ENCODE data around the gene GPR137. TPM values are rescaled to one million over a fixed set of nuclear protein-coding genes. Genes with fewer than 3 reads are reported as not detected.
"Not testable (repeated sequence)": the region's sequence is repeated elsewhere in the genome, so short reads cannot be mapped to it uniquely, and the experiment has no call there.

GPR137 gene
- total RNA-seq, 1 donor from 2014 or later, result 13.3 TPM

DNA sequence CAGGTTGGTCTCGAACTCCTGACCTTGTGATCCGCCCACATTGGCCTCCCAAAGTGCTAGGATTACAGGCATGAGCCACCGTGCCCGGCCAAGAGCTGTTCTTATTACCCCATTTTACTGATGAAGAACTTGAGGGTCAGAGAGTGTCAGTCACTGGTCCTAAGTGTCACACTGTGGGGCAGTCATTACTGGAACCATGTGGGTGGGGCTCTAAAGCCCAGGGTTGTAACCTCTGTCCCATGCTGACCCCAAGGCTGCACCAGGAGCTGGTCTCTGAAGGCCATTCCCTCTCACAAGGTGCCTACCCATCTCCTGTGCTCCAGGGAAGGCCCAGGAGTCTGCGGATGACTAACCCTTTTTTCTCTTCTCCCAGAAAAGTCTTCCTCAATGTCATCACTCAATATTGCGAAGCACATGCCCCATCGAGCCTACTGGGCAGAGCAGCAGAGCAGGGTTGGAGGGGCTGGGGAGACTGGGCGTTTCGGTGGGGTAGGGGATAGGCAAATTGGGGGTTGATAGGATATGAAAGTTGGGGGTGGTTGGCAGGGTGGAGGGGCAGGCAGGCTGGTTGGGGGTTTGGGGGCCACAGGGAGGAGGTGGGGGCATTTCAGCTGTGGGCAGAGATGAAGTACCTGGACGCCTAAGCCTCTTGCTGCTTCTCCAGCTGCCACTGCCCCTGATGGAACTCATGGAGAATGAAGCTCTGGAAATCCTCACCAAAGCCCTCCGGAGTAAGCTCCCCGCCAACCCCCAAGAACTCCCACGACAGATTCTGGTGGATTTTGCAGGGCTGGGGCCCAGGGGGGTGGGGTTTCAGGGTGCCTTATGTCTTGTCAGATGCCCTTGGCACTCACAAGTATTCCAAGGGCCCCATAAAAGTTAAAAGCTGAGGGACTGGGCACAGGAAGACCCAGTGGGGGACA, 17.7 kb downstream of the GPR137 start:
- no peak for DNase-seq

DNA sequence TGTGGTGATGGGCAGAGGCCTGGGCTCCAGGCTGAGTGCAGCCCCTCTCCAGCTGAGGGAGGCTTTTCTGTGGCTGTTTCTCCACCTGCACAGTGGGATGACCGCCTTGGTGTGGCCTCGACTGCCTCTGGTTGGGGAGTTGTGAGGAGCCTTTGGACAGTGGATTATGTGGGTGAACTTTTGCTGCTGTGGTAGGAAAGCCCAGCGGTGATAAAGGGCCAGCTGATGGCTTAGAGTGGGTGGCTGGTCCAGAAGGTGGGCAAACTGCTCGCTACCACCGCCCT, 18.3 kb downstream of the GPR137 start:
- DNase-seq, result no peak

DNA sequence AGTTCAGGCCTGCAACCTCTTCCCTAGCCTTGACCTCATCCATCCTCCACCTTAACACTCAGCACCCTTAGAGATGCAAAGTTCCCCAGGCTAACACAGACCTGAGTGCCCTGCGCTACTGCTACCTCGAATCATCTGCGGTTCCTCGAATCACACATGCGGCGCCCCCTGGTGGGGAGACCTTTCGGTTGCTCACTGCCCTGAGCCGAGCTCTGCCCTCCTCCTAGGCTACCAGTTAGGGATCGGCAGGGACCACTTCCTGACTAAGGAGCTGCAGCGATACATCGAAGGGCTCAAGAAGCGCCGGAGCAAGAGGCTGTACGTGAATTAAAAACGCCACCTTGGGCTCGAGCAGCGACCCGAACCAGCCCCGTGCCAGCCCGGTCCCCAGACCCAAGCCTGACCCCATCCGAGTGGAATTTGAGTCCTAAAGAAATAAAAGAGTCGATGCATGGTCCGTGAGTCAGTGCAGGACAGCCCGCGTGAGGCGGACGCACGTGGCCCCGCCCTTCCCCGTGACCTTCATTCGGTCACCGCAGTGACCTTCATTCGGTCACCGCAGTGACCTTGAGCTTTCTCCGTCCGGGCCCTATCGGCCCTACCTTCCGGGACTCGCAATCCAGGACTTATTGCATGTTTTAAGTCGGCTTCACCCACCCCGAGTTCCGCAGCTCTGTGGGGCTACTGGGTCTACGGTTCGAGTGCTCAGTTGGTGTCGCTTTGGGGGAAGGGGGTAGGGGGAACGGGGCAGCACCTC, 18.8 kb downstream of the GPR137 start:
- DNase-seq, result peak; percentile 93

DNA sequence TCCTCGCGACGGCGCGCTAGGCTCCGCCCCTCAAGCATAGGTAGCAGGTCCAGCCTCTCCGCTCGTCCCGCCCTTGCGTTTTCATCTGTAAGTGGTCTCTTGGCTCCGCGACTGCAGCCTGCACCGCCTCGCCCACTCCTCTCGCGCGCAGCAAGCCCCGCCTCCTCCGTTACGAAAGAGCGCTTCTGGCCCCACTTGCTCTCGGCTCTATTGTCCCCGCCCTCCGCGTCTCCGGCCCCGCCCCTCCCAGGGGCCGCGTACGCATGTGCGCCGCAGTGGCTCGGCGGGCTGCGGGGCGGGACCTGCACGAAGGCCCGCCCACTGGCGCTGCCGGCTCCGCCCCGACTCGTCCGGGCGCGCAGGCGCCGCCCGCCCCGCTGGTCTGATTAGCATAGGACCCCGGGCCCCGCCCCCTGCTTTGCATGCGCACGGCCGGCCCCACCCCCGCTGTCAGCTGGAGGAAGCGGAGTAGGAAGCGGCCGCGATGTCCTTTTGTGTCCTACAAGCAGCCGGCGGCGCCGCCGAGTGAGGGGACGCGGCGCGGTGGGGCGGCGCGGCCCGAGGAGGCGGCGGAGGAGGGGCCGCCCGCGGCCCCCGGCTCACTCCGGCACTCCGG, 19.5 kb downstream of the GPR137 start, which contains the start of gene ESRRA:
TSS of gene ESRRA (plus strand) at position 450 of the 616 bp plus-strand sequence. CDS start 1,656 bp downstream, outside the sequence.
- DNase-seq, result peak; percentile 99

DNA sequence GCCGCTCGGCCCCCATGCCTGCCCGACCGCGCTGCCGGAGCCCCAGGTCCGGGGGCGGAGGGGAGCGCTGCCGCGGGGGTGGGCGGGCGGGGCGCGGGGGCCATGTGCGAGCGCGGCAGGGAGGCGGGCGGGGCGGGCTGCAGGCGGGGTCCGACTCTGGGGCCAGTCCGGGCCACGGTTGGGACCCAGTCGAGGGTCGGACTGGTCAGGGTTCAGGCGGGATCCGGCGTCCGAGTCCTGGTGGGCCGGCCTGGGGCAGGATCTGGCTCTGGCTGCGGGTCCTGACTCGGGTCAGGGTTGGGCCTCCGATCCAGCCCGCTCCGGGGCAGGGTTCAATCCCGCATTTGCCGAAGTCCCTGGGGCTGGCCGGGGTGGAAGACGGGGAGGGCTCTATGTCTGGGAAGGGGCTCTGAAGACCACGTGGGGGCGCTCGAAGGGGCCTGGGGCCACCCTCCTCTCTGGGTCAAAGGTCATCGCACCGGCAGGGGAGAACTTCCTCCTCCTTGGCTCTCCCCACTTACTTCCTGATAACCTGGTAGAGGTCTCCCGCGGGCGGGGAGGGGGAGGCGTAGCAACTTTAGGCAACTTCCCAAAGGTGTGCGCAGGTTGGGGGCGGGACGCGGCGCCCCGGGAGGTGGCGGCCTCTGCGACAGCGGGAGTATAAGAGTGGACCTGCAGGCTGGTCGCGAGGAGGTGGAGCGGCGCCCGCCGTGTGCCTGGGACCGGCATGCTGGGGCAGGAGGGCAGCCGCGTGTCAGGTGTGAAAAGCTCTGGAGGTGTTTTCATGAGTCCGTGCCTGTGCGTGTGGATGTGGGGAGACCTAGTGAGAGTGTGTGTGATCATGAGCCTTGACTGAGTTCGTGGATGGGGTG, 20.3 kb downstream of the GPR137 start:
- peak; percentile 61 for DNase-seq

DNA sequence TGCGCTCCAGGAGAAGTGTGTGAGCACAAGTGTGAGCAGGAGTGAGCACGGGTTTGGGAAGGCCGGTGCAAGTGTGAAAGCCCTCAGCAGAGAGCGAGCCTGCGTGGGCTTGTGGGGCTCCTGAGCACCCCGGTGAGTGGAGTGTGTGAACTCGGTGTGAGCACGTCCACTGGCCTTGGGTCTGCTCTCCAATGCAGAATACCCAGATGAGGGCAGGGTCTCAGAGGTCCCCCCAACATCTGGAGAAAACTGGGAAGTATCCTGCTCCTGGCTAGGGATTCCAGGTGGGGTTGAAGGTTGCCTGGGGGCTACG, 20.9 kb downstream of the GPR137 start:
- DNase-seq, result no peak

DNA sequence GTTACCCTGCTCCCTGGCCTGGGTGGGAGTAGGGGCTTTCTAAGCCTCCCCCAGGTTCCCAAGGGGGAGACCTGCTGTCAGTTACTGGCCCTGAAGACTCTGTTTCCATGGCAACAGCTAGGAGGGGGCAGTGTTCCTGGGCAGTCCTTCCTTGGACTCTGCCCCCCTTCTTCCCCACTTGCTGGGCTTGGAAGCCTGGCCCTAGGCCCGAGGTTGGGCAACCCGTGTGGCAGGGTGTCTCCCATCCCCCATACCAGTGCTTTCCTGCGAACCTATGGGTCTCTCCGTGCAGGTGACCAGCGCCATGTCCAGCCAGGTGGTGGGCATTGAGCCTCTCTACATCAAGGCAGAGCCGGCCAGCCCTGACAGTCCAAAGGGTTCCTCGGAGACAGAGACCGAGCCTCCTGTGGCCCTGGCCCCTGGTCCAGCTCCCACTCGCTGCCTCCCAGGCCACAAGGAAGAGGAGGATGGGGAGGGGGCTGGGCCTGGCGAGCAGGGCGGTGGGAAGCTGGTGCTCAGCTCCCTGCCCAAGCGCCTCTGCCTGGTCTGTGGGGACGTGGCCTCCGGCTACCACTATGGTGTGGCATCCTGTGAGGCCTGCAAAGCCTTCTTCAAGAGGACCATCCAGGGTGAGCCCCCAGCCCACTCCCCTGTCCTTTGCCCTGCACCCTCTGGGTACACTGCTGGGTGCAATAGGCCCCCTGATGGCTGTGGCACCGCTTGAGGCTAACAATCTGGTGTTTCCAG, 21.4 kb downstream of the GPR137 start:
- no peak for DNase-seq

DNA sequence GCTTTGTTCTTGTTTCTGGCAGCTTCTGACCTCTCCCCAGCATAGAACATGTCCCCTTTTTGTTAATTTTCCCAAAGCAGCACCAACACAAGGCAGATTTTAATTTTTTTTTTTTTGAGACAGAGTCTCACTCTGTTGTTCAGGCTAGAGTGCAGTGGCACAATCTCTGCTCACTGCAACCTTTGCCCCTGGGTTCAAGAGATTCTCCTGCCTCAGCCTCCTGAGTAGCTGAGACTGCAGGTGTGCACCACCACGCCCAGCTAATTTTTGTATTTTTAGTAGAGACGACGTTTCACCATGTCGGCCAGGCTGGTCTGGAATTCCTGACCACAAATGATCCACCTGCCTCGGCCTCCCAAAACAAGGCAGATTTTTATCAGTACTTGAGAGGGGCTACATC, 22.1 kb downstream of the GPR137 start:
- not testable (repeated sequence) for DNase-seq

DNA sequence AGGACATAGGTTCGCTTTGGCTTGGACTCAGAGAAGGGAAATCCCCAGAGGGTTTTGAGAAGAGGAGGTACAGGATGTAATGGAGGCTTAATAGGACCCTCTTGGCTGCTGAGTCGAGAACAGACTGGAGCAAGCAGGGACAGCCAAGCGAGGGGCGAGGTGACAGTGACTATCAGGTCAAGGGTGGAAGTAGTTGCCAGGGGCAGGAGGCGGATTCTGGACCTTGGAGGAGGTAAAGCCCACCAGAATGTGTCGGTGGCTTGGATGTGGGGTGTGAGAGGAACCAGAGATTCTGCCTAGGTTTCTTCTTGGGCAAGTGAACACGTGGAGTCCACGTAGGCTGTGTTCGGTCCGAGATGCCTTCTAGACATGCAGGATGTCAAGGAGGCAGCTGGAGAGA, 27.3 kb downstream of the GPR137 start:
- DNase-seq, result no peak

DNA sequence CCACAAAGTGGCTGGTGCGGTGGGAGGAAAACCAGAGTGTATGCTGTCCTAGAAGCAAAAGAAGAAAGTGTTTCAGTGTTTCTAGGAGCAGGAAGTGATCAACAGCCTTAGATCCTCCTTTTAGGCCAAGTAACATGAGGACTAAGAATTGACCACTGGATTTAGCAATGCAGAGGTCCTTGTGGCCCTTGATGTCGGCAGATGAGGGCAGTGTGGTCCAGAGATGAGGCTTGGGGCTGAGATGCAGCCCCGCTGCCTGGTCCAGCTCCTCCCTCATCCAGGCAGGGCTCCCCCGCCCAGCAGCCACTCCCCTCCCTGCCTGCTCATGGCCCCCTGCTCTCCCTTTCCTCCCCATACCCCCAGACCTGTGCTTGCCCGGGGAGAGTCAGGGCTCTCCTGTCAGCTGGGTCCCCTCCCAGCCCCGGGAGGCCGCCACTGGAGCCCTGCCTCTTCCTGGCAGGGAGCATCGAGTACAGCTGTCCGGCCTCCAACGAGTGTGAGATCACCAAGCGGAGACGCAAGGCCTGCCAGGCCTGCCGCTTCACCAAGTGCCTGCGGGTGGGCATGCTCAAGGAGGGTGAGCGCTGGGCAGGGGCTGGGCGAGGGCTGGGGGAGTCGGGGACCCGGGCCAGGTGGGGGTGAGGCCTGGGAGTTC, 28.0 kb downstream of the GPR137 start:
- peak; percentile 55 for DNase-seq

DNA sequence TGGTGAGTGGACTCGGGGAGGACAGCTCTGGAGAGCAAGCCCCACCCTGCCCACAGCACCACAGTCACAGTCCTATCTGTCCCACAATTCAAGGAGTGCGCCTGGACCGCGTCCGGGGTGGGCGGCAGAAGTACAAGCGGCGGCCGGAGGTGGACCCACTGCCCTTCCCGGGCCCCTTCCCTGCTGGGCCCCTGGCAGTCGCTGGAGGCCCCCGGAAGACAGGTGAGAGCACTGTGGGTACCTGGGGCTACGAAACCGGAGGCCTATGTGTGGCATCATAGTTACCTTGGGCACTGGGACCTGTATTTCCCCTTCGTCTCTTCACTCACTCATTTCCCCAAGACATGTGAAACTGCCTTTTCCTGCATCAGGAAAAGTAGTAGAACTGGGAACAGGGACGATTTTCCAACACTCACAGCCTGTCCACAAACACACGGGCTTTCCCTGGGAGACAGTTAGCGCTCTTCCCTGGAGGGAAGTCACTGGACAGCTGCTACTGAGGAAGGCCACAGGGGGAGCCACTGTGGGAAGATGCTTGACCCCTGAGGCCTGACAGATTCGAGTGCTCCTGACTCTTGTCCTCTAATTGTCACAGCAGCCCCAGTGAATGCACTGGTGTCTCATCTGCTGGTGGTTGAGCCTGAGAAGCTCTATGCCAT, 28.6 kb downstream of the GPR137 start:
- DNase-seq, result no peak

DNA sequence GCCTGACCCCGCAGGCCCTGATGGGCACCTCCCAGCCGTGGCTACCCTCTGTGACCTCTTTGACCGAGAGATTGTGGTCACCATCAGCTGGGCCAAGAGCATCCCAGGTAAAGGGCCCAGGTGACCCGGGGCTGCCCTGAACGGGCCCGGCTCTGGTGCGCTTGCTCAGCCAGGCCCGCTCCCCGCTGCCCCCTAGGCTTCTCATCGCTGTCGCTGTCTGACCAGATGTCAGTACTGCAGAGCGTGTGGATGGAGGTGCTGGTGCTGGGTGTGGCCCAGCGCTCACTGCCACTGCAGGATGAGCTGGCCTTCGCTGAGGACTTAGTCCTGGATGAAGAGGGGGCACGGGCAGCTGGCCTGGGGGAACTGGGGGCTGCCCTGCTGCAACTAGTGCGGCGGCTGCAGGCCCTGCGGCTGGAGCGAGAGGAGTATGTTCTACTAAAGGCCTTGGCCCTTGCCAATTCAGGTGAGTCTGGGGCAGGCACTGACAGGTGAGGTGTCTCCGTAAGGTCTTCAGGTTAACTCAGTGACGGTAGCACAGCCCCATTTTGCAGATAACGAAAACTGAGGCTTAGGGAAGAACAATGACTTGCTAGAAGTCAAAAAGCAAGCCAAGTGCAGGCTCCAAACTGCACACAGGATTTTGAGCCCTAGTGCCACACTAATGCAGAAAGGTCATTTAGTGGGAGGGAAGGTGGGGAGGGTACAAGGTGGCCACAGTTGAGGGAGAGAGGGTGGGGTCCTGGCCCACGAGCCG, 29.3 kb downstream of the GPR137 start:
- DNase-seq, result no peak

DNA sequence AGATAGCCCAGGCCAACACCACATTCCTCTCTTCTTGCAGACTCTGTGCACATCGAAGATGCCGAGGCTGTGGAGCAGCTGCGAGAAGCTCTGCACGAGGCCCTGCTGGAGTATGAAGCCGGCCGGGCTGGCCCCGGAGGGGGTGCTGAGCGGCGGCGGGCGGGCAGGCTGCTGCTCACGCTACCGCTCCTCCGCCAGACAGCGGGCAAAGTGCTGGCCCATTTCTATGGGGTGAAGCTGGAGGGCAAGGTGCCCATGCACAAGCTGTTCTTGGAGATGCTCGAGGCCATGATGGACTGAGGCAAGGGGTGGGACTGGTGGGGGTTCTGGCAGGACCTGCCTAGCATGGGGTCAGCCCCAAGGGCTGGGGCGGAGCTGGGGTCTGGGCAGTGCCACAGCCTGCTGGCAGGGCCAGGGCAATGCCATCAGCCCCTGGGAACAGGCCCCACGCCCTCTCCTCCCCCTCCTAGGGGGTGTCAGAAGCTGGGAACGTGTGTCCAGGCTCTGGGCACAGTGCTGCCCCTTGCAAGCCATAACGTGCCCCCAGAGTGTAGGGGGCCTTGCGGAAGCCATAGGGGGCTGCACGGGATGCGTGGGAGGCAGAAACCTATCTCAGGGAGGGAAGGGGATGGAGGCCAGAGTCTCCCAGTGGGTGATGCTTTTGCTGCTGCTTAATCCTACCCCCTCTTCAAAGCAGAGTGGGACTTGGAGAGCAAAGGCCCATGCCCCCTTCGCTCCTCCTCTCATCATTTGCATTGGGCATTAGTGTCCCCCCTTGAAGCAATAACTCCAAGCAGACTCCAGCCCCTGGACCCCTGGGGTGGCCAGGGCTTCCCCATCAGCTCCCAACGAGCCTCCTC, 30.2 kb downstream of the GPR137 start:
- DNase-seq, result not testable (repeated sequence)

DNA sequence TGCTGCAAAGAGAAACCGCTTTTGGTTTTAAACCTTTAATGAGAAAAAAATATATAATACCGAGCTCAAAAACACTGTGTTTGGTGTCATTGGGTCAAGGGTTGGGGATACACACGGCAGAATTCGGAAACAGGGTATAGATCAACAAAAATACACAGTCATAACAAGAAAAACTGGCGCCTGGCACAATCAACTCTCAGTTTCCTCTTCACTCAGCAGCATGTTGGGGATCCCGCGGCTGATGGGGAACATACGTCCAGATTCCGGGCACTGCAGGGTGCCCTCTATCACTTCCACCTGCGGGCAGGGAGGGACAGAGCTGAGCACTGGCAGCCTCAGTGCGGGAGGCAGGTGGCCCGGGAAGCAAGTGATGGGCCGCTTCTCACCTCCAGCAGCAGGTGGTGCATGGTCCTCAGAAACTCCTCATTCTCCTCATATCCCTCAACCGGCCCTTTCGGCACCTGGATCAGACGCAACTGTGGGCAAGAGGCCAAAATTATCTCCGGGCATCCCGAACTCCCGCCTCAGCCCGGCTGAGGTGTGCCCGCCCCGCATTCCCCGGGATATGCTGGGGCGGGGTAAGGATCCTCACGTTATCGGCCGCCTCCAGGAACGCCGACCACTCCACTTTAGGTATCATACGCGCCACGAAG, 31.1 kb downstream of the GPR137 start:
- DNase-seq, result no peak

DNA sequence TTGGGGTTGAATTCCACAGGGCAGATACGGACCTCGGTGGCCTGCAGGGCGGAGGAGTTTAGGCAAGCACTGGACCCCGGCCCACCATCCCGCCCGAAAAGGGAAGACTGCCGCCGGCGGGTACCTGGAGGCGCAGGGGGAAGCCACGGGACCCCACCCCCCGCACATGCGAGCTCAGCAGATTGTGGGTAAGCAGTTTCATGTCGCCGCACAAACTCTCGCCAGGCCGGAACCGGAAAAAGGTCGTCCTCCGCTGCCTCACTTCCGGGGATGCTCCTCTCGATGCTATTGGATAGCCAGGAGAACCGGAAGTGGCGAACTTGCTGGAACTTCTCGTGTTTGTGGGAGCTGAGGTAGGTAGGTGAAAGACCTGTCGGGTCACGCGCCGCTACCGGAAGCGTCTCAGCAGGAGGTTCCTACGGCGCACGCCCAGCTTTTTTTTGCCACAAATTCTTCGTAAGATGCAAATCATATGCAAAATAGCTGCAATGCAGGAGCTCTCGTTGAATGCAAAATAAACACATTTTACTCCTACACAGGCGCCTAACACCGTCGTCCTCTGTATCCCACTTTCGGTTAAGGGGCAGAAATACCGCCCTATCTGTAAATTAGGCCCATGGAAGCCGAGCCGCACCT, 31.8 kb downstream of the GPR137 start, which contains the start of gene TRMT112:
TSS of gene TRMT112 (minus strand) at position 235 of the 636 bp plus-strand sequence. CDS start at position 202, 33 bp downstream.
- DNase-seq, result peak; percentile 99

DNA sequence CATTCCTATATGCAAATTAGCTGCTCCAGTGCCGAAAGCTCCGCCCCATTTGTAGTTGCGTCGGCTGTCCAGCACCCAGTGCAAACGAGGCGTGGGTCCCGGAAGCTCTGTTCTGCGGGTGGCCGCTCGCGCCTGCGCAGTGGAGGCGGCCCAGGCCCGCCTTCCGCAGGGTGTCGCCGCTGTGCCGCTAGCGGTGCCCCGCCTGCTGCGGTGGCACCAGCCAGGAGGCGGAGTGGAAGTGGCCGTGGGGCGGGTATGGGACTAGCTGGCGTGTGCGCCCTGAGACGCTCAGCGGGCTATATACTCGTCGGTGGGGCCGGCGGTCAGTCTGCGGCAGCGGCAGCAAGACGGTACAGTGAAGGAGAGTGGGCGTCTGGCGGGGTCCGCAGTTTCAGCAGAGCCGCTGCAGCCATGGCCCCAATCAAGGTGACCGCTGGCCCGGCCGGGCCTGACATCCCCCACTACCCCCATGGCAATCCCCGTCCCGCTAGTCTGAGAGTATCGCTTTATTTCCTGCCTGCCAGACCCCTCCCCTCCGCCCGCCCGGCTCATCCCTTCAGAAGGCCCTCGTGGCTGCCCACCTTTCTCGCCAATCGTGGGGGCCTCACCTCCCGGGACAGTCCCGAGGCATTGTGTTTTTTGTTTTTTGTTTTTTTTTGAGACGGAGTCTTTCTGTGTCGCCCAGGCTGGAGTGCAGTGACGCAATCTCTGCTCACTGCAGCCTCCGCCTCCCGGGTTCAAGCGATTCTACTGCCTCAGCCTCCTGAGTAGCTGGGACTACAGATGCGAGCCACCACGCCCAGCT, 32.5 kb downstream of the GPR137 start, which contains the start of gene PRDX5:
TSS of gene PRDX5 (plus strand) at position 161 of the 805 bp plus-strand sequence. CDS start at position 256, 95 bp downstream.
- DNase-seq, result peak; percentile 99

All from tongue (tissue), 2 donors.